HG02870 (cell line): ENCODE results near the gene IRAK3.

Experiments used
- ATAC-seq: cut with Tn5 transposase; IDR thresholded peaks from one replicate; pipeline ENCODE4 v1.9.1; 2021; ENCODE audit warnings: mild to moderate bottlenecking, moderate library complexity; ENCODE audit not compliant: unreplicated experiment

IRAK3 gene

DNA sequence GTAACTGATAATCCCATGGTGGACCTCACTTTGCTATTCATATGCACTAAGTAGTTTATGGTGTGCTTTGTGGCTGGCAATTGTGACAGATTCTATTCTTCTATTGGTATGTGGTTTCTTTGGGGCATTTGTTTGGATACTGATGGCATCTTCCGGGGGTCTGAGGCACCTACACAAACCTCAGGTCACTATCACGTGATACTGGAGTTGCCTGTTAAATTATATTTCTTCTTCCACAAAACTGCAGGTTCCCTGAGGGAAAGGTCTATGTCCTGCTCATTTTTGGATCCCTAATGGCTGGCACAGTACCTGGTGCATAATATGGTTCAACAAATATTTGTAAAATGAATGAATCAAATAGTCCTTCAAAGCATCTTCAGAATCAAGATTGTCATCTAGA, 63.8 kb downstream of the IRAK3 start:
- ATAC-seq: no peak

DNA sequence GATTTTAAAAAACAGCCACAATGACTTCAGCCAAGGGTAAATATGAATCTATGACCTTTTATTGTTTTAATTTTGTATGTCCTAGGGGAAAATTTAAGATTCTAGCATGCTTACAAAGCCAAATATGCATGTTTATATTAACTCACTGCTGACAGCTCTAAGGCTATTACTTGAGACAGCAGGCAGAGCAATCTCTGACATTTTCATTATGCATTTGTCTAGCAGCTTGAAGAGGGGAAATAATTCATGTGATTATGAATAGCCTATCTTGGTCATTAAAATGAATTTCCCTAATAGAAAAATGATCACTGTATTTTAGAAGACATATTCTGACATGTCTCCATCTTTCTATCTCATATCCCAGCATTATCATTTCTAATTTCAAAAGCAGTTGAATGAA, 66.7 kb downstream of the IRAK3 start:
- no peak for ATAC-seq

DNA sequence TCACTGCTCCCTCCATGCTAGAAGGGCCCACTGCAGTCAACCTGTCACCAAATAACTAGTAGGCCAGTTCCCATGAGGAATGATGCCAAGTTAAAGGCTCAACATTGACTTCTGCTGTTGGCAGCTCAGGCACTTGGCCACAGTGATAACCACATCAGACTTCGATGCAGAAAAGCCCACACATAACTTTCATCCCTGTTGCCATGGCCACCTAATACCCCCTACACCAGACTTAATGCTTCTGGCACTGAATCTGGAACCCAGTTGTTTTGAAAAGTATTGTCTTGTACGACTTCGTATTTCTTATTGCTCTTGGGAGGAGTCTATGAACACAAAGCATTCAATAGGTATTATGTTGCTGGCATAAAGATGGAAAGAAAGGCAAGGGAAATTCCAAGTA, 69.0 kb downstream of the IRAK3 start:
- no peak for ATAC-seq

DNA sequence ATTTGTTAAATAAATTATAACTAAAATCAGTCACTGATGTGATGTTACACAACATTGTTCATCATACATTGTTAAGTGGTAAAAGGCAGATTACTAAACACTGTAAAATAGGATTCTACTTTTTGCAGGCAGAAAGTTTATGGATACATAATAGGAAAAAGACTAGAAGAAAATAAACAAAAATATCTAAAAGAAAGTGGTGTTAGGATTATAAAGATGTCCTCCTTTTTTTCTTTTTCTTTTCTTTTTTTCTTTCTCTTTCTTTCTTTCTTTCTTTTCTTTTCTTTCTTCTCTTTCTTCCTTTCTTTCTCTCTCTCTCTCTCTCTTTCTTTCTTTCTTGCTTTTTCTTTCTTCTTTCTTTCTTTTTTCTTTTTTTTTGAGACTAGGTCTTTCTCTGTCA, 73.7 kb downstream of the IRAK3 start:
- no peak for ATAC-seq

DNA sequence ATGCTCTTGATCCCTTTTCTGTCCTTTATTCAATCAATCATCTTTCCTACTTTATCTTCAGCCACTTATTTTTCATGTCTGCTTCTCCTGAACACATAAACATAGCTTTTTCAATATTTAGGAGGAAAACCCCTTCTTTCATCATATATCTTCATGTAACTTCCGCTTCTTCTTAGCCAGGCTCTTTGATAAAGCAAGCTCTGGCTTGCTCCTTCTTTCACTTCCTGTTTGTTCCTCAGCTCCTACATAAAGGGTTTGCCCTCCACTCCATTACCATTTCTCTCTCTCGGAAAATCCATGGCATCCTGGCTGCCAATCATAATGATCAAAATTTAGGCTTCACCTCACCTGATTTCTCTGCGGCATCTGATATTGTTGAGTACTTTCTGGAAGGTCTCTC, 79.5 kb downstream of the IRAK3 start:
- no peak for ATAC-seq

DNA sequence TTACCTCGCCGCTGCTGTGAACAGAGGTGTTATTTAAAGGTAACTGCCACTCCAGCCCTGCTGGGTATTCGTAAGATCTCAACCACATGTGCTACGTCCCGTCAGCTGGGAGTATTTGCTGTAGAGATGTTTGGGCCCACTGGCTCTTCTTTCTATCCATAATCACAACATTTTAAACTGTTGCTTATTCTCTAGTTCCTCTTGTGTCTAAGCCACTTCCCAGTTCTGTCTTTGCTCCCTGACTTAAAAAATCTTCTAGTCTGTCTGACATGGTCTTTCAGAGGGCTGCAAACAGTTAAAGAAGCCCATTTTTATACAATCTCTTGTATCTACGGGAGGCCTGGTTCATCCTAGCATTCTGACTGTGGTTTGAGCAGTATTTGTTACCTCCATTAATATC, 80.1 kb downstream of the IRAK3 start:
- no peak for ATAC-seq

DNA sequence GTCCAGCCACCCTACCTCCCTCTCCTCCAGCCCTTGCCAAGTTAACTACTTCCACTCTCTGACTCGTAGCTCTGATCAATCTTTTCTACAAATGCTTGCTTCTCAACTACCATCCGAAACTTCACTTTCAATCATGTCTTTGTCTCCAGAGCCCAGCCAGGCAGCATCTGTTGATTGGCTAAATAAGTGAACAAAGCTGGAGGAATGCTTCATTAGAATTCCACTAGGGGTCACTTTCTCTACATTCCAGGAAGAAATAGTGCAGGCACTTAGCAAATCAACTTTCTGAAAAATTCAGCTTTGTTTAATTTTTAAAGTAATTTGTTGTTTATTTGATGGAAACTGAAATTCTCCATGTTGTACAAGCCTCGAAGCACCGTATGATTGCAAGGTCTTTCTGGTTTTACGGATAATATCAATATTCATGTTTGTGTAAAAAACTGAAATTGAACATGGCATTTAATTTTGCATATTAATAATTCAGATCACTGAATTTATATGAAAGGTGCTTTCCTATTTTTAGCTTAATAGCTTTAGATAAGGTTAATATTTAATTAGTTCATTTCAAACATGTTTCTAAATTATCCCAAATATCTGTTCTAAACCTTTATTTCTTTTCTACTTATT, 80.9 kb downstream of the IRAK3 start:
- ATAC-seq: no peak

DNA sequence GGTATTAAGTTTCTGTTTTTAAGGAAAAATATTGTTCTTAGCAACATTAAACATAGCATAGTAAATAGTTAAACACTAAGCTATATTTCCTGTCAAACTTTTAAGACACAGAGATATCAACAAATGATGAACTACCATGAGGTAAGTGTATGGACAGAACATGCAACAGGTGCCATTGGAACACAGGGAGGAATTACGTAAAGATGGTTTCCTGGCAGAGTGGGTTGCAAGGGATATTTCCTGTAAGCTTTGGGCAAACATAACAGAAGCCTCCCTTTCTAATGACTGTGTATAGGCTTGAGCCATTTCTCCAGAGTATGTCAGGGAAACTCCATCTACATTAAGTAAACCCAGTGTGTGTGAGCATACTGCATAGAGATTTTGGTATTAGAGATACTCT, 81.6 kb downstream of the IRAK3 start:
- ATAC-seq: no peak

DNA sequence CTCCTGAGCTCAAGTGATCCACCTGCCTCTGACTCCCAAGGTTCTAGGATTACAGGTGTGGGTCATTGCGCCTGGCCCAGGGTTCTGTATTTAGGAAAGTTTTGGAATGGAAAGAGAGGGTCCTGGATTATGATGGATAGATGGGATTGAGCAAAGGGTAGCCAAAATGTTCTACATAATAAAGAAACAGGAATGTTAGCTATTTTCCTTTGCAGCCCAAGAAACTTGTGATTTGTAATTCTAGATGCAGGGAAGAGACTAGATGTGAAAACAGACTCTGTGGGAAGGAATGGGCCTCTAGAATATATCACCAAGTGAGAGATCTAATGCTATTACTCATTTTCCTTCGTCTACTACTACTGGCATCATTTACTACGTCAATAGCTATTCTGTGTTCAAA, 83.6 kb downstream of the IRAK3 start:
- ATAC-seq: no peak

DNA sequence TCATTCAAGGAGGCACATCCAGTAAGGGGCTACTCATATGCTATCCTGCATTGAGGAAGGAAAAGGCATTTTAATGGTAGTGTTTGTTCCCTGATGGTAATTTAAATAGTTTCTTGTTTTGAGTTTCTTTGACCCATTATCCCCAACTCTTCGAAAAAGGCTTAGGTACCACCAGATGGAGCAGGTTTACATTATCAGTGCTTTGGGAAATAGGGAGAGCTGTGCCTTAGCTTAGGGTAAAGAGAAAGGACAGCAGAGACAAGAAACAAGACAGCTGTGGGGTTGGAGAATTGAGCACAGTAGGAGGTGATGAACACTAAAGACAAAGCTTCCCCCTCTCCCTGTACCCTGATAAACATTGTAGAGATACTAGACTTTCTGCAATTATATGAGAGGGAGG, 84.1 kb downstream of the IRAK3 start:
- no peak for ATAC-seq

DNA sequence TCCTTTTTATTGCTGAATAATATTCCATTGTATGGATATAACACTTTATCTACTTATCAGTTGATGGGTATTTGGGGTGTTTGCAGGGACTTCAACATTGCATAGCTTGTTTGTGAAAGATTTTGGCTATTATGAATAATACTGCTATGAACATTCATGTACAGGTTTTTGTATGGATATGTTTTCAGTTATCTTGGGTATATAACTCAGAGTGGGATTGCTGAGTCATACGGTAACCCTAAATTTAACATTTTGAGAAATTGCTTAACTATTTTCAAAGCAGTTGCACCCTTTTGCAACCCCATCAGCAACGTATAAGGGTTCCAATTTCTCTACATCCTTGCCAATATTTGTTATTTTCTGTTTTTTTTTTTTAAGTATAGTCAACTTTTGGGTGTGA, 86.0 kb downstream of the IRAK3 start:
- ATAC-seq: peak; percentile 65

DNA sequence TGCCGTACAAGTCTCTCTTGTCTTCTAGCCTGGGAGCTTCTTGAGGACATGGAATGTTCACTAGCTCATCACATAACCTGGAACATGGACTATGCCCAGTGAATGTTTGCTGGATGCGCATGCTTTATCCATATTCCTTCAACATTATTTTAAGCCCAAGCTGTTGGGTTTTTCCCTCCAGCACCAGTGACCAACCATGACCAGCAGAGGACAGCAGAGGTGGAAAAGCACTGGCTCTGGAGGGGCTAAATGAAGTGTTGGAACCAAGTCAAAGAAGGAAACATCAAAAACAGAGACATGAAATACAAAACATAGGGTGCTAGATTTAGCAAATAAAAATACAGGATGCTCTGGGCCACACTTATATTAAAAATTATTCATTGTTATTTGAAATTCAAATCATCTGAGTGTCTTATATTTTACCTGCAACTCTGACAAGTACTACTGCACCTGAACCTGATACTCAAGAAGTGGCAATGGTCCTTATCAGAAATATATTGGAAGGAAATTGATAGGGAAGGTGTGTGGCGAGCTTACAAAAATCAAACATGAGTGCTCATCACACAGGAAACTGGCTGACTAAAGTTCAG, 90.2 kb downstream of the IRAK3 start:
- no peak for ATAC-seq

DNA sequence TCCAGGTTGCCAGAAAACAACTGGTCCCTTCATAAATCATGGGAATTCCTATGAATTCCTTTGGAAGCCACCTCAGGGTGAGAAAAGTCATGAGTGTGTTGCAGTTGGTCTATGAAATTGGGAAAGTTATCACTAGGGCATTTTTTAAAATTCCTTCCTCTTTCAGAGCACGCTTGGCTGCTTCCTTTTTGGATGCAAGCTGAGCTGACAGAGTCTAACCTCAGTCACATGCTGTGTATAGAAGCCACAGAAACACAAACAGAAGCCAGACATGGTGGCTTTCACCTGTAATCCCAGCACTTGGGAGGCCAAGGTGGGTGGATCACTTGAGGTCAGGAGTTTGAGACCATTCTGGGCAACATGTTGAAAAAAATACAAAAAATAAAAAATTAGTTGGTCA, 91.5 kb downstream of the IRAK3 start:
- ATAC-seq: no peak

DNA sequence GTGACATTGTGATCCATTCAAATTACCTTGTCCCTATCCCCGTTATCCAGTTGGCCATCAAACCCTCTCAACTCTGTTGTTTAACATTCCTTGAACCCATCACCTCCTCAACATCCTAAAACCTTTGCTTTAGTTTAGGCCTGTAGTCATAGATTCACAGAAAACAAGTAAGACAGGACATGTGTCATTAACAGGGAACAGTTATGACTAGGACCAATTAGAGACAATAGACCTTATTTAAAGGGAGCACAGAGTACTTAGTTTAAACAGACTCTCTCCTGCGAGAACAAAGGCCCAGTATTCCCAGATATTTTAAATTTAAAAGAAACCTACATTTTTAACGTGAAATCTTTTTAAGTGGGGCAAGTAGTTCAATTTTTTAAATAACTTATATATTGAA, 93.2 kb downstream of the IRAK3 start:
- no peak for ATAC-seq

DNA sequence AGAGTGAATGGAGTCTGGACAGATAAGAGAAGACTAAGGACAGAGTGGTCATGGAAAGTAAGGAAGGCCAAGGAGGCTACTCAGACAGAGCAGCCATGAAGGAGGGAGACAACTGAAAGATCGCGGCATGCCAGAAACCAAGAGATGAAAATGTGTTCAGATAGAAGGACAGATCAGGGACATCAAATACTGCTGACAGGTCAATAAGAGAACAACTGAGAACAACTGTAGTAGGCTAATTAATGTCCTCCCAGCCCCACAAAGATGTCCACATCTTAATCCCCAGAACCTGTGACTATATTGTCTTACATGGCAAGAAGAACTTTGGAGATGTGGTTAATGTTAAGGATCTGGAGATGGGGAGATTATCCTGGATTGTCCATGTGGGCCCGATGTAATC, 98.3 kb downstream of the IRAK3 start:
- ATAC-seq: no peak

DNA sequence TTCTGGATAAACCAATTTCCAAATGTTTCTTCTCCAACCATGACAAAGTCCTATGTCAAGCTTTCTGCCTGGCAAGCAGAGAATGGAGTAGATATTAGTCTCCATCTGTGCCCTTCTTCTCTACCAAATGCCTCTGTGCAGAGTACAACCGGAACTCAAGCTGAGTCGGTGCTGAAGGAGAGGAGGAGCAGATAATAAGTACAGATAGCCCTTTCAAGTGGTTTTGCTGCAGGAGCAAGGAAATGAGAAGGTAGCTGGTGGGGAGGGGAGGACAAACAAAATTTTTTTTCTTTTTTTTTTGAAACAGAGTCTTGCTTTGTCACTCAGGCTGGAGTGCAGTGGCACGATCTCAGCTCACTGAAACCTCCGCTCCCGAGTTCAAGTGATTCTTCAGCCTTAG, 99.1 kb downstream of the IRAK3 start:
- ATAC-seq: no peak

DNA sequence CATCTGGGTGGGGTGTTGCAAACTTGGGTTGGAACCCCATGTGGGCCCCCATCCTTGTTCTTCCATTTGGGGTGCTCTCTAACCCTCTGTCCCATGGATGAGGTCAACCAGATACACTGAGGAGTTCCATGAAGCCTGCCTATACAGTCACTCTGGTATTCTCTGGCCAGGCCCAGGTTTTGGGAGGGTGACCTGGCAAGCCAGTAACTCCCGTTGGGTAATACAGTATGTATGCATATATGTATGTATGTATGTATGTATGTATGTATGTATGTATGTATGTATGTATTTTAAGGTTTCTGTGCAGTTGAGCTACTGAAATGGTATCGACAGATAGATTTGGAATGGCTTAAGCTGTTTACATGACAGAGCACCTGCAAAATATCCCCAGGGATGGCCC, 100.5 kb downstream of the IRAK3 start:
- no peak for ATAC-seq

DNA sequence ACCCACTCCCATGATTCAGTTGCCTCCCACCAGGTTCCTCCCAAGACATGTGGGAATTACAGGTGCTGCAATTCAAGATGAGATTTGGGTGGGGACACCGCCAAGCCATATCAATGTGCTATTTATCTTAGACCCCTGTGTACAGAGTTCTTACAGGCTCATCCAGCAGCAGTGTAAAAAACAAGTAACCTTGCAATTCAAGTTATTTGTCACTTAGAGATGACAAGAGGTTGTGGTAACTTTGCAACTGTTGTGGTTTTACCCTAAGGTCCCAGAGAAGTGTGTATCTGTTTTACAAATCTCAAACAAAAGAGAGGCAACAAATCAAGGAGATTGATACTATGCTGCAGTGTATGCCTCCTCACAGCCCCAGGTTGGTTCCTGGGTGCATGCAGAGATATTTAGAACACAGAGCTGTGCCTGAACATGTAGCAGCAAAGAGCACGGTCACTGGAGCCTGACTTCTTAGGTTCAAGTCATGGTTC, 101.7 kb downstream of the IRAK3 start:
- peak; percentile 47 for ATAC-seq

DNA sequence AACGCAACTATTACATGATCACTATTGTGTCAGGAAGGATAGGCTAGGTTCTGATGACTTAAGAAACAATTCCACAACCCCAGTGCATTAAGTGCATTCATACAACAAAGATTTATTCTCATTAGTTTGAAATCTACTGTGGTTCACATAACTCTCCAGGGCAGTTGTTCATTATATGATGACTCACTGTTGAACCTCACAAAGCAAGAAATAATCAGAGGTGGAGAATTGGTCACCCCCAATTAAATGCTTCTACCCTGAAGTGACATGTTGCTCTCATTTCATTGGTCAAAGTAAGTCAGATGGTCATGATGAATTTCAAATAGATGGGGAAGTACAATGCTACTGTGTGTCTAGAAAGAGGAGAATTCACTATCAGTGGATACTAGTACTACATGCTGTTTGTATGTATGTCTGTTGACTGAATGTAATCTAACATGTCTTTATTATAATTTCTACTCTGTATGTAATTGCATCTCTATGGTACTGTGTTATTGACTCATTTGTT, 107.2 kb downstream of the IRAK3 start:
- ATAC-seq: no peak

DNA sequence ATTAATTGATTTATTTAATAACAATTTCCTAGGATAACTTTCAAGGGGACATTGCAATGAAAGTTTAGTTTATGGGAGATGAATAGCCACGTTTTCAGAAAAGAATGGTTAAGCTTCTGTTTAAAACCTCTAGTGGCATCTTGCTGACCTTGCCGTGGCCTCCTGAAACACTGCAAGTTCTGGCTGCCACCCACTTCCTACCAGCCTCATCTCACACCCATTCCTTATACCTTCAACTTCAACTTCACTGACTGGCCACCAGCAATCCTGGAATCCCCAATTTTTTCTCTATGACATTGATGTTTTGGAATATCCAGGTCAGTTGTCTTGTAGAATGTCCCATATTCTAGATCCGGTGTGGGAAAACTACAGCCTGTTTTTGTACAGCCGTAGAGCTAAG, 108.1 kb downstream of the IRAK3 start:
- no peak for ATAC-seq

DNA sequence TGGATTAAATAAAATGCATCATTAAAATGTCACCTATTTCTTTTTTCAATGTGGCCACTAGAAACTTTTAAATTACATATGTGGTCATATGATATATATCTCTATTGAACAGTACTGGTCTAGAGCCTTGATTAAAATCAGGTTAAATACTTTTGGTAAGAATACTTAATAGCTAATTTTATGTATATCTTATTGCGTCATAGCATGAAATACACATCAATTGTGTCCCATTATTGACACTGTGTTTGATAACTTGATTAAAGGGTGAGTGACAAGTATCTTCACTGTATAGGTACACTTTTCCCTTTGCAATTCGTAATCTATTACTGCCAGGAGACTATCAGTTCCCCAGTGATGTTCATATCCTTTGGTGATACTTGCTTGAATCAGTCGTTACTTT, 108.9 kb downstream of the IRAK3 start:
- no peak for ATAC-seq

DNA sequence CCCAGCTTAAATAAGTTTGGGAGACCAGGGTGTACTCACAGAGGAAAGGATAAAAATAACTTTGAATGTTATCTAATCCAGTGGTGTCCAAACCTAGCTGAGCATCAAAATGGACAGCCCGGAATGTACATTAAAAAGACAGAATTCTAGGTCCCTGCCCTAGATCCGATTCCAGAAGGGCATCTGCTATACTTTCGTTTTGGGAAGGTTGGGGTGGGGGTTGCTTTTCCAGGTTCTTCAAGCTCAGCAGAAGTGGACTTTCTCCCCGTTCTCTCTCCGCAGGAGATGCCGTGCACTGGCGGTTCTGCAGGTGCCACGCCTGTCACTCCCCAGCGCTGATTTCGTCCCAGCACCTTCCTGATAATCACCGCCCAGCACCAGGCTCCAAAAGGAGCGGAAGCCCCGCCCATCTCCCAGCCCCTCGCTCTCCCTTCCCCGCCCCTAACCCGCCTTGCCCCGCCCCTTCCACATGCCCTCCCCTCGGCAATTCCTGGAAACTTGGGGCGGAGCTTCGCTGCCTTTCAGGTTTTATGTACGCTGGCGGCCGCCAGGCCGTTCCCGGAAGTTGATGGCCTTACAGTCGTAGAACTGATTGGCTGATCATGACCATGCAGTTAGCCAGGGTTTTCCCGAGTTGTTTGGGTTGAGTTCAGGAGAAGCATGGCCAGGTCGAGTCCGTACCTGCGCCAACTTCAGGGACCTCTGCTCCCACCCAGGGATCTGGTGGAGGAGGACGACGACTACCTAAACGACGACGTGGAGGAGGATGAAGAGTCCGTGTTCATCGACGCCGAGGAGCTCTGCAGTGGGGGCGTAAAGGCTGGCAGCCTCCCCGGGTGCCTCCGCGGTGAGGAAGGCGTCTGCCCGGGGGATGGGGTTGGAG, 113.2 kb downstream of the IRAK3 start, which contains the start of gene HELB:
Gene HELB (plus strand): TSS at position 550 of the 883 bp plus-strand sequence. CDS start 111 bp downstream, at position 661.
- ATAC-seq: peak; percentile 94
